Lower lobe of right lung (tissue), 2 donors: ENCODE measurements around the gene PRSS53. TPM values are rescaled to one million over a fixed set of nuclear protein-coding genes. Genes with fewer than 3 reads are reported as not detected.

Experiments
- ATAC-seq, 2 donors: fragments of 200-7000 bp; cut with Tn5 transposase; one replicate each; pipeline ENCODE4 v1.9.1; 2020 to 2022; ENCODE audit warnings: mild to moderate bottlenecking in 2 of 2, moderate library complexity in 2 of 2
- DNase-seq: peaks from one replicate; pipeline ENCODE4 v3.0.0-alpha.2; 2020
- H3K27ac ChIP-seq: fragments of 200-600 bp; one replicate; pipeline ENCODE4 v1.8.0; 2022
- H3K27me3 ChIP-seq: fragments of 200-600 bp; one replicate; pipeline ENCODE4 v1.8.0; 2022; ENCODE audit warnings: low read depth
- H3K36me3 ChIP-seq: fragments of 200-600 bp; one replicate; pipeline ENCODE4 v1.8.0; 2022; ENCODE audit warnings: mild to moderate bottlenecking
- H3K4me1 ChIP-seq: fragments of 200-600 bp; one replicate; pipeline ENCODE4 v1.8.0; 2022
- H3K4me3 ChIP-seq: fragments of 200-600 bp; one replicate; pipeline ENCODE4 v1.8.0; 2022; ENCODE audit warnings: mild to moderate bottlenecking
- H3K9me3 ChIP-seq: fragments of 200-600 bp; one replicate; pipeline ENCODE4 v1.8.0; 2022
- CTCF ChIP-seq: fragments of 200-600 bp; IDR thresholded peaks from one replicate; pipeline ENCODE4 v1.8.0; 2022; ENCODE audit warnings: antibody characterized with exemption, mild to moderate bottlenecking
- intact Hi-C: fragments of 100-400 bp; cut with DNase I; formaldehyde crosslinking; loops from one replicate; pipeline ENCODE4 v1.11.0; 2022
- total RNA-seq: library from RNA; stranded (reverse); fragmentation: NEBNext Ultra II Directional; extraction: Animal tissue kit (Norgen Biotek cat#: 25700); gene quantifications from one replicate; pipeline ENCODE4 v1.2.1, GENCODE V29; 2021
- donor health status: DM: no; HTN: yes; CAD: no; lungs with severe emphysema.

Gene PRSS53
- total RNA-seq, 1 donor from 2014 or later, result 2.4 TPM

- ATAC-seq, result no peak
- Histone ChIP-seq H3K4me3 (no peak overlapping the region), H3K4me1 (no peaks in the 10 kb centered on the region), H3K27ac (no peak overlapping the region), H3K9me3 (no peaks in the 10 kb centered on the region), H3K36me3 (peaks cover 48% of the 10 kb centered on the region), H3K27me3 (no peaks in the 10 kb centered on the region)
- DNase-seq, result no peak
- TF ChIP-seq CTCF, result no peak
- intact Hi-C loops, result no loop called here
These were observed 45.4 kb downstream of the PRSS53 start for GRCh38 chr16:31043352-31043751.

- H3K36me3 ChIP-seq, result peaks cover 53% of the 10 kb centered on the region
- no peak overlapping the region for H3K27ac ChIP-seq
- no peak for DNase-seq
- H3K27me3 ChIP-seq, result no peaks in the 10 kb centered on the region
- H3K4me3 ChIP-seq, result no peak overlapping the region
- intact Hi-C loops, result no loop called here
- H3K9me3 ChIP-seq, result no peaks in the 10 kb centered on the region
- no peaks in the 10 kb centered on the region for H3K4me1 ChIP-seq
- TF ChIP-seq CTCF, result no peak
- ATAC-seq, result no peak
These were observed 45.9 kb downstream of the PRSS53 start for GRCh38 chr16:31042866-31043265.

- no peaks in the 10 kb centered on the region for H3K9me3 ChIP-seq
- no peaks in the 10 kb centered on the region for H3K27me3 ChIP-seq
- intact Hi-C loops, result no loop called here
- peaks cover 24% of the 10 kb centered on the region for H3K4me1 ChIP-seq
- H3K4me3 ChIP-seq, result no peak overlapping the region
- ATAC-seq (no peak), DNase-seq (no peak)
- H3K27ac ChIP-seq, result no peak overlapping the region
- peaks cover 81% of the 10 kb centered on the region for H3K36me3 ChIP-seq
- TF ChIP-seq CTCF, result no peak
These were observed 49.8 kb downstream of the PRSS53 start for GRCh38 chr16:31038993-31039392.

- Histone ChIP-seq H3K27me3 (no peaks in the 10 kb centered on the region), H3K4me3 (no peak overlapping the region), H3K4me1 (peaks cover 34% of the 10 kb centered on the region), H3K36me3 (peaks cover 64% of the 10 kb centered on the region), H3K9me3 (no peaks in the 10 kb centered on the region), H3K27ac (no peak overlapping the region)
- DNase-seq (no peak), ATAC-seq (no peak)
- intact Hi-C loops, result no loop called here
- no peak for TF ChIP-seq CTCF
These were observed 52.1 kb downstream of the PRSS53 start for GRCh38 chr16:31036691-31037090.

- TF ChIP-seq CTCF, result no peak
- H3K36me3 ChIP-seq, result peaks cover 38% of the 10 kb centered on the region
- peak; percentile 94 for DNase-seq
- no peaks in the 10 kb centered on the region for H3K9me3 ChIP-seq
- peaks cover 36% of the 10 kb centered on the region for H3K4me1 ChIP-seq
- intact Hi-C loops, result no loop called here
- ATAC-seq, result peak; percentile 87 to 91
- peak overlapping the region; percentile 93 for H3K27ac ChIP-seq
- H3K4me3 ChIP-seq, result peak overlapping the region; percentile 95
- H3K27me3 ChIP-seq, result no peaks in the 10 kb centered on the region
These were observed 54.8 kb downstream of the PRSS53 start for GRCh38 chr16:31033709-31034492.

Other genes with a start within 250 kb of the PRSS53 start
- gene BCL7C, start 194.9 kb downstream of the PRSS53 start, total RNA-seq, result 23.3 TPM
- gene CTF1, start 192.3 kb downstream of the PRSS53 start, total RNA-seq, result 10.3 TPM
- 14.5 TPM for gene FBXL19, start 165.4 kb downstream of the PRSS53 start, total RNA-seq
- 30.2 TPM for gene ORAI3, start 139.9 kb downstream of the PRSS53 start, total RNA-seq
- 15.0 TPM for gene SETD1A, start 131.2 kb downstream of the PRSS53 start, total RNA-seq
- 23.6 TPM for gene HSD3B7, start 103.7 kb downstream of the PRSS53 start, total RNA-seq
- 0.32 TPM for gene STX1B, start 78.3 kb downstream of the PRSS53 start, total RNA-seq
- 86.1 TPM for gene STX4, start 55.4 kb downstream of the PRSS53 start, total RNA-seq
- gene ZNF668, start 14.7 kb downstream of the PRSS53 start, total RNA-seq, result 8.2 TPM
- 23.1 TPM for gene ZNF646, start 14.5 kb downstream of the PRSS53 start, total RNA-seq
- 65.6 TPM for gene VKORC1, start 5.9 kb upstream of the PRSS53 start, total RNA-seq
- 37.6 TPM for gene BCKDK, start 19.4 kb upstream of the PRSS53 start, total RNA-seq
- 79.1 TPM for gene KAT8, start 28.7 kb upstream of the PRSS53 start, total RNA-seq
- 75.4 TPM for gene PRSS8, start 46.8 kb upstream of the PRSS53 start, total RNA-seq
- gene PRSS36, start 61.1 kb upstream of the PRSS53 start, total RNA-seq, result 6.6 TPM
- 179 TPM for gene FUS, start 91.2 kb upstream of the PRSS53 start, total RNA-seq
- 82.0 TPM for gene PYCARD, start 113.8 kb upstream of the PRSS53 start, total RNA-seq
- gene TRIM72, start 125.2 kb upstream of the PRSS53 start, total RNA-seq, result 0.06 TPM
- not detected for gene PYDC1, start 128.2 kb upstream of the PRSS53 start, total RNA-seq
- gene ITGAM, start 171.0 kb upstream of the PRSS53 start, total RNA-seq, result 49.5 TPM